ENCODE measurements around the gene FER.
"Not testable (repeated sequence)": the region's sequence is repeated elsewhere in the genome, so short reads cannot be mapped to it uniquely, and the experiment has no call there.

FER gene

GRCh38 chr5:108957333-108957732 lies 209.6 kb downstream of the FER start:
- DNase-seq (ENCODE audit: low spot score), result no peak

GRCh38 chr5:108966910-108967309 lies 219.2 kb downstream of the FER start:
- no peak for DNase-seq (ENCODE audit: low spot score)

GRCh38 chr5:108974594-108974993 lies 226.9 kb downstream of the FER start:
- DNase-seq (ENCODE audit: low spot score), result no peak

- DNase-seq (ENCODE audit: low spot score), result no peak
Observed at GRCh38 chr5:108975697-108976096, 228.0 kb downstream of the FER start.

GRCh38 chr5:108983461-108984092 lies 235.9 kb downstream of the FER start:
- no peak for DNase-seq (ENCODE audit: low spot score)

- no peak for DNase-seq (ENCODE audit: low spot score)
Observed at GRCh38 chr5:108989761-108990392, 242.2 kb downstream of the FER start.

GRCh38 chr5:108992396-108993085 lies 244.8 kb downstream of the FER start:
- not testable (repeated sequence) for DNase-seq (ENCODE audit: low spot score)

- not testable (repeated sequence) for DNase-seq (ENCODE audit: low spot score)
Observed at GRCh38 chr5:108993440-108993839, 245.7 kb downstream of the FER start.

GRCh38 chr5:108997720-108998119 lies 250.0 kb downstream of the FER start:
- no peak for DNase-seq (ENCODE audit: low spot score)

GRCh38 chr5:108998216-108998615 lies 250.5 kb downstream of the FER start:
- no peak for DNase-seq (ENCODE audit: low spot score)

GRCh38 chr5:109003928-109004327 lies 256.2 kb downstream of the FER start:
- no peak for DNase-seq (ENCODE audit: low spot score)

- no peak for DNase-seq (ENCODE audit: low spot score)
Observed at GRCh38 chr5:109005297-109006009, 257.8 kb downstream of the FER start.

- DNase-seq (ENCODE audit: low spot score), result no peak
Observed at GRCh38 chr5:109006129-109006528, 258.4 kb downstream of the FER start.

- no peak for DNase-seq (ENCODE audit: low spot score)
Observed at GRCh38 chr5:109016300-109016699, 268.6 kb downstream of the FER start.

GRCh38 chr5:109022056-109022455 lies 274.4 kb downstream of the FER start:
- DNase-seq (ENCODE audit: low spot score), result peak; percentile 40

GRCh38 chr5:109025729-109026128 lies 278.0 kb downstream of the FER start:
- not testable (repeated sequence) for DNase-seq (ENCODE audit: low spot score)

- DNase-seq (ENCODE audit: low spot score), result no peak
Observed at GRCh38 chr5:109027983-109028607, 280.4 kb downstream of the FER start.

- no peak for DNase-seq (ENCODE audit: low spot score)
Observed at GRCh38 chr5:109028608-109029299, 281.1 kb downstream of the FER start.

GRCh38 chr5:109029847-109030246 lies 282.1 kb downstream of the FER start:
- no peak for DNase-seq (ENCODE audit: low spot score)

- DNase-seq (ENCODE audit: low spot score), result no peak
Observed at GRCh38 chr5:109030360-109031143, 282.9 kb downstream of the FER start.

GRCh38 chr5:109034306-109034705 lies 286.6 kb downstream of the FER start:
- no peak for DNase-seq (ENCODE audit: low spot score)
